Endothelial cell (in vitro differentiated cells): ENCODE data around the gene FGF5. TPM values are rescaled to one million over a fixed set of nuclear protein-coding genes. Genes with fewer than 3 reads are reported as not detected.
"Not testable (repeated sequence)": the region's sequence is repeated elsewhere in the genome, so short reads cannot be mapped to it uniquely, and the experiment has no call there.

Source experiments
- DNase-seq: peaks from one replicate; pipeline ENCODE4 v3.0.0; 2021; ENCODE audit warnings: low spot score
- H3K27ac Mint-ChIP-seq: one replicate; pipeline ENCODE4 v1.8.0; 2021; ENCODE audit warnings: mixed read lengths, inconsistent platforms; ENCODE audit not compliant: unreplicated experiment
- H3K27me3 Mint-ChIP-seq: one replicate; pipeline ENCODE4 v1.8.0; 2021; ENCODE audit warnings: mild to moderate bottlenecking, moderate library complexity, mixed read lengths, inconsistent platforms; ENCODE audit not compliant: unreplicated experiment
- H3K36me3 Mint-ChIP-seq: one replicate; pipeline ENCODE4 v1.8.0; 2021; ENCODE audit warnings: mild to moderate bottlenecking, low read depth, mixed read lengths, inconsistent platforms; ENCODE audit not compliant: unreplicated experiment
- H3K4me1 Mint-ChIP-seq: one replicate; pipeline ENCODE4 v1.8.0; 2021; ENCODE audit warnings: mild to moderate bottlenecking, mixed read lengths, inconsistent platforms; ENCODE audit not compliant: unreplicated experiment
- H3K4me3 Mint-ChIP-seq: one replicate; pipeline ENCODE4 v1.8.0; 2021; ENCODE audit warnings: mild to moderate bottlenecking, mixed read lengths, inconsistent platforms; ENCODE audit not compliant: unreplicated experiment
- H3K9me3 Mint-ChIP-seq: one replicate; pipeline ENCODE4 v1.8.0; 2021; ENCODE audit warnings: mixed read lengths, inconsistent platforms; ENCODE audit not compliant: unreplicated experiment
- CTCF ChIP-seq: fragments of 200-600 bp; sonication (generic); IDR thresholded peaks from one replicate; pipeline ENCODE4 v1.5.0; 2021; ENCODE audit warnings: antibody characterized with exemption; ENCODE audit not compliant: unreplicated experiment
- total RNA-seq: library from RNA; stranded (reverse); fragmentation: NEBNext Ultra II Directional; extraction: Animal tissue kit (Norgen Biotek cat#: 25700); gene quantifications from one replicate; pipeline ENCODE4 v1.2.1, GENCODE V29; 2021; ENCODE audit not compliant: unreplicated experiment

FGF5 gene
- total RNA-seq, 1 donor from 2014 or later: not detected

GRCh38 chr4:80279751-80280150, 13.3 kb downstream of the FGF5 start:
- no peaks in the 10 kb centered on the region for H3K9me3 Mint-ChIP-seq
- H3K27ac Mint-ChIP-seq: no peak overlapping the region
- H3K27me3 Mint-ChIP-seq: no peaks in the 10 kb centered on the region
- DNase-seq: no peak
- TF ChIP-seq CTCF: no peak
- H3K36me3 Mint-ChIP-seq: no peaks in the 10 kb centered on the region
- H3K4me3 Mint-ChIP-seq: no peak overlapping the region
- H3K4me1 Mint-ChIP-seq: no peaks in the 10 kb centered on the region

- H3K27ac Mint-ChIP-seq: no peak overlapping the region
- no peaks in the 10 kb centered on the region for H3K4me1 Mint-ChIP-seq
- no peaks in the 10 kb centered on the region for H3K36me3 Mint-ChIP-seq
- no peaks in the 10 kb centered on the region for H3K27me3 Mint-ChIP-seq
- H3K9me3 Mint-ChIP-seq: no peaks in the 10 kb centered on the region
- no peak for DNase-seq
- no peak for TF ChIP-seq CTCF
- H3K4me3 Mint-ChIP-seq: no peak overlapping the region
Measured at GRCh38 chr4:80286451-80286850, 20.0 kb downstream of the FGF5 start.

GRCh38 chr4:80290665-80291064, 24.2 kb downstream of the FGF5 start:
- not testable (repeated sequence) for H3K27ac Mint-ChIP-seq, DNase-seq, H3K27me3 Mint-ChIP-seq, H3K4me3 Mint-ChIP-seq, H3K9me3 Mint-ChIP-seq, H3K4me1 Mint-ChIP-seq, H3K36me3 Mint-ChIP-seq

GRCh38 chr4:80294206-80294605, 27.7 kb downstream of the FGF5 start:
- Mint-ChIP-seq H3K4me1 (no peaks in the 10 kb centered on the region), H3K9me3 (no peaks in the 10 kb centered on the region), H3K36me3 (no peaks in the 10 kb centered on the region), H3K27me3 (no peaks in the 10 kb centered on the region), H3K27ac (no peak overlapping the region), H3K4me3 (no peak overlapping the region)
- no peak for TF ChIP-seq CTCF
- DNase-seq: no peak

GRCh38 chr4:80295336-80295735, 28.9 kb downstream of the FGF5 start:
- Mint-ChIP-seq H3K9me3 (no peaks in the 10 kb centered on the region), H3K4me1 (no peaks in the 10 kb centered on the region), H3K36me3 (no peaks in the 10 kb centered on the region), H3K27ac (no peak overlapping the region), H3K4me3 (no peak overlapping the region), H3K27me3 (no peaks in the 10 kb centered on the region)
- no peak for DNase-seq
- no peak for TF ChIP-seq CTCF

- Mint-ChIP-seq H3K4me3 (no peak overlapping the region), H3K9me3 (no peaks in the 10 kb centered on the region), H3K27me3 (no peaks in the 10 kb centered on the region), H3K27ac (no peak overlapping the region), H3K4me1 (no peaks in the 10 kb centered on the region), H3K36me3 (no peaks in the 10 kb centered on the region)
- no peak for DNase-seq
- TF ChIP-seq CTCF: no peak
Measured at GRCh38 chr4:80295826-80296225, 29.4 kb downstream of the FGF5 start.
